ENCODE data around the gene SLCO3A1.
"Not testable (repeated sequence)": the region's sequence is repeated elsewhere in the genome, so short reads cannot be mapped to it uniquely, and the experiment has no call there.

SLCO3A1 gene

DNA sequence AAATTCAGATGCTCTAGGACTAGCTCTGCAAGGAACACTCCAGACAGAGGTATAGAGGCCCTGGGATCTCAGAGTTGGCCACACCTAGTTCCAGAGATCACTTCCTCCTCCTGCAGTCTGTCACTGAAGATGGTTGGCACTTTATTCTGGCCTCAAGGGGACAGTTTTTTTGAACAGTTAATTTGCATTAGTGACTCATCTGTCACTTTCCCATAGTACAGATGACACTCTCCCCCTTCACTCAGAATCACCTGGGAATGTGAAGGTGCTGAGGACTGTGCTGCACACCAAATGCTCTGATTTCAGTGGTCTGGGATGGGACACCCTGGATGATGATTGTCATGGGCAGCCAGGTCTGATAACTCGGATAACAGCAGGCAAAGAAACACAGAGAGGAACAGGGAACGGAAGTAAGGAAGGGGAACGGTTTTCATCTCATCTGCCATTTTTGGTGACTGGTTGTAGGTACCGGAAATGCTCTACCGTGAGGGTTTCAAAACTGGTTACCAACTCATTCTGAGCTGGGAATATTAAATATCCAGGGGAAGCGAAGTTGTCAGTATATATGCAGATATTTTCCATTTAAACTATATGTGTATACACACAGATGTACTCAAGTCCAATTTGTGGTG lies 307.6 kb downstream of the SLCO3A1 start:
- DNase-seq (ENCODE audit: low read depth in 2 of 2), result no peak

DNA sequence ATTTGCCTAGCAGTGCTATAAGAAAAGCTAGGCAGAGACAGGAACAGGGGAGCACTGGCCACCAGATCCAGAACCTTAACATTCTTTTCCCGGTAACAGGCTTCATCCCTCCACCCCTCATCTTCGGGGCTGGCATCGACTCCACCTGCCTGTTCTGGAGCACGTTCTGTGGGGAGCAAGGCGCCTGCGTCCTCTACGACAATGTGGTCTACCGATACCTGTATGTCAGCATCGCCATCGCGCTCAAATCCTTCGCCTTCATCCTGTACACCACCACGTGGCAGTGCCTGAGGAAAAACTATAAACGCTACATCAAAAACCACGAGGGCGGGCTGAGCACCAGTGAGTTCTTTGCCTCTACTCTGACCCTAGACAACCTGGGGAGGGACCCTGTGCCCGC lies 309.1 kb downstream of the SLCO3A1 start:
- no peak for DNase-seq (ENCODE audit: low read depth in 2 of 2)

DNA sequence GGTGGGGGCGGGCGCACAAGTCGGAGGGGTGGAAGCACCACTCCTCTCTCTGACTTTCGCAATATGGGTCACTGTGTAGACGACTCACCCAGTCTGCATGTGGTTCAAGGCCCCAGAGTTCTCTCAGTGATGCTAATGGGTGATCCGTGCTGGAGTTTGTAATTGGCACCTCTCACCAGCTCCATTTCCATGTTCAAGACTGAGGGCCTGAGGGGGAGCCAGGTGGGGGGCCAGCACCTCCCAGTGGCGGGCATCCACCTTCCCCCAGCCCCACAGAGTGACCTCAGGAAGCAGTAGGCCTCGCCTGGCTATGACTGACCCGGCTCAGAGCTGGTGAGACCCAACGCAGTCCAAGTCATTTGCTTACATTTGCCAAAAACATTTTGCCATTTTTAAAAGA lies 310.1 kb downstream of the SLCO3A1 start:
- no peak for DNase-seq (ENCODE audit: low read depth in 2 of 2)

GRCh38 chr15:92164327-92165000 lies 311.0 kb downstream of the SLCO3A1 start:
- DNase-seq (ENCODE audit: low read depth in 2 of 2), result no peak

DNA sequence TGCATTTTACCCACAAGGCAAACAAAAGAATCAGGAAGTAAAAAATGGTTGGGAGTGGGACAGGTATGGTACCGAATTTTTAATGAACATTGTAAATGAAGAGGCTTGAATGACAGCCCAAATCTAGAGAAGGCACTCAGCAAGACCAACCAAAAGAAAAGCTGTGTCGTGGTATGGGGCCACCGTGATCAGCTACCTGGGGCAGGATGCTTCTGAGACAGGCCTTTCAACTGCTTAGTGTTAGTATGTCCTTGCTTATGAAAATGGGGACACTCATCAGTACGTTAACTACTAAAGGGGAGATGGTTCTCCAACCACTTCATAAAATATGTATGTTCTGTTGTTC lies 311.5 kb downstream of the SLCO3A1 start:
- no peak for DNase-seq (ENCODE audit: low read depth in 2 of 2)

DNA sequence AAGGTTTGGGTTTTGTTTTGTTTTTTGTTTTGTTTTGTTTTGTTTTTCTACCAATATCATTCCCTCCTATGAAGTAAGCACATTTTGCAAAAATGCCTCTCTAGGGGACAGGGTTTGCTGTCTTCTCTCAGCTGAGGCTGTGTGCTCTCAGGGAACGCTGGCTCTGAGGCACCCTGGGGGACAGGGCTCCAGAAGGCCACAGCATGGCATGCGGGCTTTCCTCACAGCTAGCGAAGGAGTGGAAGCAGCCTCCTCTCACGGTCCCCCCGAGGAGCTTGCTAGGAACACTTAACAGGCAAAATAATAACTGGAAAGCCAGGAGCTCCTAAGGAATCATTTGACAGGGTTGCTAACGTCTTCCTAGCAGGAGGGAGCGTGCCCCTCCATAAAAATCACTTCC lies 312.5 kb downstream of the SLCO3A1 start:
- no peak for DNase-seq (ENCODE audit: low read depth in 2 of 2)

- DNase-seq (ENCODE audit: low read depth in 2 of 2), result no peak
These were observed 313.4 kb downstream of the SLCO3A1 start for GRCh38 chr15:92166751-92167405.

DNA sequence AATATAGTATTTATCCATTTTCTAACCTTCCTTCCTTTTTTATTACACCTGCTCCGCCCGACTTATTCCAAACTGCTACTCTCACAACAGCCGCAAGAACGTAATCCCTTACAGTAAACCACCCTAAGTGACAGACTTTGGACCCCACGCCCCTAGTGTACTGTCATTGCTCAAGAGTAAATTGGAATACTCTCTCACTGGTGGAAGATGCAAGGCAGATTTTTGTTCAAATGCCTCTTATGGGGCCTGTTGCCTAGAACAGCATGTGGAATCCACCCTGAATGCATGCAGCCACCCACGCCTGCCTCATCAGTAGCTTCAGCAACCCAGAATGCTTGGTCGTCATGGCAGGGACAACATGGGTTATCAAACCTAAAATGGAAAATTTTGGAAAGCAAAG lies 313.9 kb downstream of the SLCO3A1 start:
- DNase-seq (ENCODE audit: low read depth in 2 of 2), result no peak

DNA sequence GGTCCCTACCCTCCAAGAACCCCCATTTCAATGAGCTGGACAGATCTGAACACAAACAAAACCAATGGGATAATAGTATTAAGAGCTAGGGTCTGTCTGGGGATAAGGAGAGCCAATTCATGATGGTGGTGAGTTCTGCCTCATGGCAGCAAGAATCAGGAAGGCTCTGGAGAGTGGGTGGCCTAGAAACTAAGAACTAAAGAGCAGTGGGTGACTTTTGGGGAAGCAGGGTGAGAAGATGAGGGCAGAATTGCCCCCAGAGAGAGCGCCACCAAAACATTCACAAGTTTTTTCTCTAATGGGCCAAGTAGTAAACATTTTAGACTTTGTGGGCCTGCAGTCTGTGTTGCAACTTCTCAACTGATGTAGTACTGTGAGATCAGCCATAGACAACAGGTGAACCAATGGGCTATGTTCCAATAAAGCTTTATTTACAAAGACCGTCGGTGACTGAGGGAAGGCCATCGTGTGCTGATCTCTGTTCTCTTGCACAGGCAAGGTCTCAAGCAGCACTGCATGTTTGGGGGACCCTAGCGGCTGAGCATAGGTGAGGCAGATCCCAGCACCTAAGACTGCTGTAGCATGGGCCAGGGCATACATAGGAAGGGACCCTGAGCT lies 314.7 kb downstream of the SLCO3A1 start:
- DNase-seq (ENCODE audit: low read depth in 2 of 2), result no peak

DNA sequence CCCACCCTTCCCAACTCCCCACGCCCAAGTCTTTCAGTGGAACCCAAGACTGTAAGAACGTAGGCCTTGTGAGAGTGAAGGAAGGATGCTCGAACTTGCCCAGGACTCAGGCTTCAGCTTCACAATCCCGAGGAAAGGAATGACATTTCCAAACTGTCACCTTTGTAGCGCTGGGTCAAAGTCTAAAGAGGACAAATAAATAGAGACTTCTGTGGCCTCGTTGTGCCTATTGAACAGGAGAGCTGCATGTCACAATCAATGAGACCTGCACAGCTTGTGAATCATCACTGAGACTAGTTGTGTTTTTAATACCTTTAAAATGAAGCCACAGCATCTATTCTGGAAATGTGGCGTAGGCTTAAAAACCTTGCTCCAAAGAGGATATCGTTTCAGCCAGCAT lies 317.4 kb downstream of the SLCO3A1 start:
- no peak for DNase-seq (ENCODE audit: low read depth in 2 of 2)

- no peak for DNase-seq (ENCODE audit: low read depth in 2 of 2)
These were observed 325.4 kb downstream of the SLCO3A1 start for GRCh38 chr15:92178911-92179310.

DNA sequence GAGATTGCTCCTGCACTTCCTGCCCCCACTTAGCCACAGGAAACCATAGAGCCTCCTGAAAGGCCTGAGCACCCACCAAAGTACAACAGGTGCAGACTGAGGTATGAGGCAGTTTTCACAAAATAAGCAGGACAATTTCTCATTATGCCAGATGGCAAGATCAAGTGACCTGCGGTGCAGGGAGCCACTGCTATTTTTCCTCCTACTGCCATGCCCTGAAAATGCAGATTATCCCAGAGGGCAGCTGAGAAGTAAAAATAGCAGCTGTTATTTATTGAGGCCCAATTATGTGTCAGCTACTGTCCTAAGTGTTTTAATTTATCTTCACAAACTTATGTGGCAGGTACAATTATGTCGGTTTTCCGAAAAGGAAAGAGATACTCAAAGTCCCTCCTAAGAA lies 330.6 kb downstream of the SLCO3A1 start:
- DNase-seq (ENCODE audit: low read depth in 2 of 2), result no peak

- no peak for DNase-seq (ENCODE audit: low read depth in 2 of 2)
These were observed 331.2 kb downstream of the SLCO3A1 start for GRCh38 chr15:92184679-92185230.

DNA sequence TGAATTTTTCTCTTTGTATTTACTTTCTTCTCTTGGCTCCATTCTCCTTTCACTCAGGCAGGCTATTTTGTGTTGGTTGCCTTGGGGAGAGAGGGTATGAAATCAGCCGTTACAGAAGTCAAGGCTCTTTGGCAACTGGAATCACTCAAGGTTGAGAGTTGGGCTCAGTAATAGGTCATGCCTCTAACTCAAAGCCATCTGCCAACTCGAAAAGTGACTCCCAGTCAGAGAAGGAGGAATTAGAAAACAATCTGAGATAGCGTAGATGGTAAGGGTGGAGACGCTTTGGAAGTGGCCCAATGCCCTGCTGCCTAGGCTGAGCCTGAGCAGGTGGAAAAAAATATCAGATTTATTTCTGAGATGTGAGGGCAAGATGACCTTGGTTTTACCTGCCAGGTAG lies 334.5 kb downstream of the SLCO3A1 start:
- no peak for DNase-seq (ENCODE audit: low read depth in 2 of 2)

DNA sequence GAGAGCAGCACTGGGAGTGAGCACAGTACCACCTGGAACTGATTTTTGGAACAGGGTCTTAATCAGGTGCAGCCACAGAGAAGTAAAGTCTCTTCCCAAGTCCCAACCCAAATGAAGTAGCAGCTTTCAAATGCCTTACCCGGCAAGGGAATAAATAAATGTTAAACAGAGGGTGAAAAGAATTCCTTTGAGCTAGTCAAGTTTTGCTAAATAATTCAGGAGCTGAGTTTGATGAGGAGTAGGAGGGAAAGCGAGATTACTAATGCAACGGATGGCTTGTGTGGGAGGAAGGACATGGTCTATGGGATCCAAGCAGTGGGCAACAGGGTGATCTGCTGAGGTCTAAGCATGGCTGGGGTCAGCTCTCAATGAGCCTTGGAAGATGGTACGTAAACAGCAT lies 335.7 kb downstream of the SLCO3A1 start:
- DNase-seq (ENCODE audit: low read depth in 2 of 2), result no peak

DNA sequence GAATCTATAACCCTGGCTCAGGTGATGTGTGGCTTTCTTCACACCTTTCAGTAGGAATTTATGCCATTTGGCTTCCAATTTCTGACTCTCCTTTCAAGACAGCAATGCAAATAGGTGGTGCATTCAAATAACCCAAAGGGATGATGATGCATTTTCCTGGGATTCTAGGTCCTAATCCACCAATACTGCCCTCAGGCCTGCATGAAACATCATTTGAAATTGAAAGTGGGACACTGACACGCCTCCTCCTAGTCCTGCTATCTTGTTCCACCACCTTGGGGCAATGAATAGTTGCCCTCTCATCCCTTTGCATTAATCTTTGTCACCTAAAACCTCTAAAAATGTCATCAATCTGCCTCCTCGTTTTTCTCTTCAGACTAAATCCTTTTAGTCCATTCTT lies 341.7 kb downstream of the SLCO3A1 start:
- no peak for DNase-seq (ENCODE audit: low read depth in 2 of 2)

- no peak for DNase-seq (ENCODE audit: low read depth in 2 of 2)
These were observed 342.8 kb downstream of the SLCO3A1 start for GRCh38 chr15:92196342-92196741.

- DNase-seq (ENCODE audit: low read depth in 2 of 2), result no peak
These were observed 344.2 kb downstream of the SLCO3A1 start for GRCh38 chr15:92197746-92198145.

- no peak for DNase-seq (ENCODE audit: low read depth in 2 of 2)
These were observed 347.4 kb downstream of the SLCO3A1 start for GRCh38 chr15:92200891-92201290.

GRCh38 chr15:92205255-92205739 lies 351.8 kb downstream of the SLCO3A1 start:
- no peak for DNase-seq (ENCODE audit: low read depth in 2 of 2)

- DNase-seq (ENCODE audit: low read depth in 2 of 2), result not testable (repeated sequence)
These were observed 354.1 kb downstream of the SLCO3A1 start for GRCh38 chr15:92207601-92208000.
